ENCODE results near the gene ZMYND8. TPM values are rescaled to one million over a fixed set of nuclear protein-coding genes. Genes with fewer than 3 reads are reported as not detected.

Gene ZMYND8
- total and polyA plus RNA-seq, 2 of the 8 experiments (the other 6 are each of a cell fraction or from before 2014, with no cell fraction given) = 50.5 to 163 TPM

DNA sequence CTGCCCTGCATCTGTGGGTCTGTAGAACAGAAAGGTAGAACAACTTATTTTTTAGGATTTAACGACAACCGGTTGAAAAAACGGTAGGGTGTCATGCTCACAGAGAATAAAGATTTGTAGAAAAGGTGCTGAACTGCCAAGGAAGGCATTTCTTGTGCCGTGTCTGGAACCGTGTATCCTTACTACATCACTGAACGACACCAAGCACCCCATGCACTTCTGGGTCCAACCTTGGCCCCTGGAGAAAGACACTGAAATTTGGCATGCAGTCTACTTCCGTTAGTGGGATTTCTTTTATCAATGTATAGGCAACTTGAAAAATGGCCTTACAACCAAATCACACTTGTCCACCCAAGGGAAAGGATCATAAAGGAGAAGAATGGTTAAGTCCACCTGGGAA is 145.5 kb downstream of the ZMYND8 start:
- H3K23ac ChIP-seq (ENCODE audit: insufficient read length) = no peak overlapping the region
- H4K8ac ChIP-seq (ENCODE audit: extremely low read depth, insufficient read depth, low read length) = no peak overlapping the region
- H4K5ac ChIP-seq (ENCODE audit: insufficient read length, low read depth, low read length) = no peak overlapping the region
- no peak overlapping the region for H3K4me2 ChIP-seq (ENCODE audit: insufficient read depth in 1 of 2, low read depth in 2 of 2, low read length in 2 of 2)
- TF ChIP-seq ASH2L (IDR thresholded peaks at IDR 0.05; ENCODE audit: low read length) (no peak), SP1 (IDR thresholded peaks at IDR 0.05; ENCODE audit: low read depth, low read length) (no peak), POLR2AphosphoS5 (IDR thresholded peaks at IDR 0.05; ENCODE audit: low read depth, low read length) (no peak), SP2 (IDR thresholded peaks at IDR 0.05; ENCODE audit: low read length) (no peak), RAD21 (IDR thresholded peaks at IDR 0.05 in 1 of 2, conservative IDR thresholded peaks at IDR 0.05 in 1 of 2; ENCODE audit: low read depth in 2 of 2, low read length in 2 of 2) (no peak), BACH1 (IDR thresholded peaks at IDR 0.05; ENCODE audit: low read length) (no peak), RBBP5 (IDR thresholded peaks at IDR 0.05; ENCODE audit: borderline replicate concordance, low read depth, low read length) (no peak), GABPA (IDR thresholded peaks at IDR 0.05; ENCODE audit: borderline replicate concordance, insufficient read depth, low read length) (no peak), POLR2A (IDR thresholded peaks at IDR 0.05; ENCODE audit: control extremely low read depth in 1 of 2, low read depth in 2 of 2, low read length in 2 of 2) (no peak), CHD1 (IDR thresholded peaks at IDR 0.05; ENCODE audit: low read depth, low read length) (no peak), NANOG (IDR thresholded peaks at IDR 0.05; ENCODE audit: insufficient read depth, low read depth, low read length, poor library complexity, severe bottlenecking) (no peak), TAF1 (IDR thresholded peaks at IDR 0.05; ENCODE audit: low read depth, low read length) (no peak)
- TF ChIP-seq, protein P1, sequence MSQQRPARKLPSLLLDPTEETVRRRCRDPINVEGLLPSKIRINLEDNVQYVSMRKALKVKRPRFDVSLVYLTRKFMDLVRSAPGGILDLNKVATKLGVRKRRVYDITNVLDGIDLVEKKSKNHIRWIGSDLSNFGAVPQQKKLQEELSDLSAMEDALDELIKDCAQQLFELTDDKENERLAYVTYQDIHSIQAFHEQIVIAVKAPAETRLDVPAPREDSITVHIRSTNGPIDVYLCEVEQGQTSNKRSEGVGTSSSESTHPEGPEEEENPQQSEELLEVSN (IDR thresholded peaks at IDR 0.05) = no peak
- ChIA-PET CTCF (ENCODE audit: partially characterized antibody) (no interaction called here), POLR2A (ENCODE audit: partially characterized antibody) (interaction anchor here (0.8 kb wide), 1 partner anchor 39 kb away, joined by 3 read pairs; no protein-coding TSS in a partner anchor)
- no peak overlapping the region for H2AFZ ChIP-seq (ENCODE audit: low read length)
- H3K9me3 ChIP-seq (ENCODE audit: insufficient read depth in 2 of 2, low read depth in 1 of 2, low read length in 1 of 2) = no peaks in the 10 kb centered on the region
- H2BK15ac ChIP-seq (ENCODE audit: low read length) = no peak overlapping the region
- no peaks in the 10 kb centered on the region for H3K27me3 ChIP-seq (replicated peaks in 1 of 4; ENCODE audit: control insufficient read depth in 3 of 4, extremely low read depth in 1 of 4, insufficient read depth in 3 of 4, low read length in 3 of 4)
- H2AK5ac ChIP-seq (ENCODE audit: low read depth, low read length) = no peak overlapping the region
- H3K9ac ChIP-seq (replicated peaks in 1 of 4; ENCODE audit: extremely low read depth in 1 of 4, low read depth in 3 of 4, low read length in 3 of 4) = no peak overlapping the region
- peaks cover 3 to 18% of the 10 kb centered on the region in 2 experiments; a peak in 2 of 4 replicates for H3K79me2 ChIP-seq (ENCODE audit: control insufficient read depth in 1 of 2, insufficient read depth in 2 of 2, low read length in 2 of 2)
- H3K4me3 ChIP-seq (ENCODE audit: extremely low read depth in 1 of 4, insufficient read depth in 2 of 4, low read depth in 3 of 4, low read length in 4 of 4) = no peak overlapping the region
- H2BK5ac ChIP-seq (ENCODE audit: low read depth, low read length) = no peak overlapping the region
- no peak overlapping the region for H3K18ac ChIP-seq (ENCODE audit: extremely low read depth, low read length)
- peaks cover 0 to 11% (median 4%) of the 10 kb centered on the region in 4 experiments; a peak in 6 of 7 replicates for H3K4me1 ChIP-seq (replicated peaks in 1 of 4; ENCODE audit: control insufficient read depth in 3 of 4, insufficient read depth in 4 of 4, low read length in 3 of 4)
- peaks cover 4% of the 10 kb centered on the region; the same call in 1 of the 2 replicates for H3K79me1 ChIP-seq (ENCODE audit: low read depth, low read length)
- H3K14ac ChIP-seq (ENCODE audit: insufficient read length) = no peak overlapping the region
- DNase-seq (ENCODE audit: low read depth in 1 of 2, low spot score in 2 of 2) (no peak), FAIRE-seq (no peak)
- no peak overlapping the region for H3K4ac ChIP-seq (replicated peaks; ENCODE audit: insufficient read length, low read depth, low read length)
- 96% methylated on average over 7 of the region's 7 CpGs; no CpG with 5 or more reads in 1 of the 2 experiments for WGBS, 2 experiments (ENCODE audit: extremely low coverage in 1 of 2, insufficient coverage in 1 of 2, insufficient read length in 1 of 2, insufficient replicate concordance in 2 of 2, low coverage in 1 of 2, low lambda C conversion rate in 2 of 2, missing lambda C conversion rate in 1 of 2)
- peaks cover 15 to 77% (median 57%) of the 10 kb centered on the region in 4 experiments; a peak in 7 of 8 replicates for H3K36me3 ChIP-seq (ENCODE audit: control insufficient read depth in 2 of 4, insufficient read depth in 4 of 4, low read length in 3 of 4)
- no peak overlapping the region for H4K91ac ChIP-seq (replicated peaks; ENCODE audit: insufficient read length, low read length)
- no peak overlapping the region for H3K56ac ChIP-seq (replicated peaks; ENCODE audit: insufficient read length, low read depth, low read length)
- peaks cover 8% of the 10 kb centered on the region in 2 experiments for H4K20me1 ChIP-seq (replicated peaks in 1 of 2; ENCODE audit: control insufficient read depth in 1 of 2, insufficient read depth in 2 of 2, low read length in 2 of 2)
- no peak overlapping the region for H2BK20ac ChIP-seq (ENCODE audit: low read length)
- no peak overlapping the region for H3K27ac ChIP-seq (ENCODE audit: low read depth, low read length)
- no peak overlapping the region for H2BK12ac ChIP-seq (ENCODE audit: low read depth, low read length)
- no peaks in the 10 kb centered on the region for H3K23me2 ChIP-seq (ENCODE audit: low read depth, low read length)
- H2BK120ac ChIP-seq (replicated peaks; ENCODE audit: low read depth, low read length) = no peak overlapping the region

Measured in H1 (cell line).